CD4-positive, alpha-beta T cell treated with Interleukin-6 for 4 hours (primary cell): ENCODE data around the gene SPECC1L.

Experiments used
- DNase-seq: peaks from one replicate; pipeline ENCODE4 v3.0.0-alpha.2; 2020; ENCODE audit warnings: mixed read lengths

The SPECC1L gene

DNA sequence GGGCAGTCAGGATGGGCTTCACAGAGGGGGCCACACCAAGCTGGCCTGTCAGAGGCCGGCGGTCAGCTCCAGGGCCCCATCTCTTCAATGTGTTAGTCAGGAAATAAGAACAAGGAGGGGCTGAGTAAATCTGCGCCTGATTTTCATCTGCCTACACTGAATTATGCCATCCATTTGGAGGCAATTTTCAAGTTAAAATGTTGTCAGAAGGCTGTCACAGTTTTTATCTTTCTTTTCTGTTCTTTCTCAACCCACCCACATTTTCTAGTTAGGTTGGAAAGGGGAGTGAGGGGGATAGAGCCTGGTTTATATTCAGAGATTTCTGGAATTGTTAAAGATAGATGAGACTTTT, 175.6 kb downstream of the SPECC1L start:
- DNase-seq = no peak

DNA sequence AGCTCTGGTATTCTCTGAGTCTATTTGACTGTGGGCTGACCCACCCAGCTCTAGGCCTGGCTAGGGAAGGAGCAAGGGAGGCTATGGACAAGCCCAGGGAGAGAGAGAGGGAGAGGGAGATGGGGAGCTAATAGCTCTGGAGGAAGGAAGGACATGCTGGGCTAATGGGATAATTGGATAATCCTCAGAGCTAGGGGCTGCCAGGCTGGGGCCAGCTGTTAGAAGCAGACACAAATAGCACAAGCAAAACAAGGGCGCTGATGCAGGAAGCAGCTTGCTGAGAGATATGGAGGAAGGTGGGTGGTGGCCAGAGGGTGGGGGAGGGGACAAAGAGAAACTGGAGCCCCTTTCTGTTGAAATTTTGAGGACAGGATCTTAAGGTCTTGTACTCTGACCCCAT, 180.0 kb downstream of the SPECC1L start:
- DNase-seq = no peak

DNA sequence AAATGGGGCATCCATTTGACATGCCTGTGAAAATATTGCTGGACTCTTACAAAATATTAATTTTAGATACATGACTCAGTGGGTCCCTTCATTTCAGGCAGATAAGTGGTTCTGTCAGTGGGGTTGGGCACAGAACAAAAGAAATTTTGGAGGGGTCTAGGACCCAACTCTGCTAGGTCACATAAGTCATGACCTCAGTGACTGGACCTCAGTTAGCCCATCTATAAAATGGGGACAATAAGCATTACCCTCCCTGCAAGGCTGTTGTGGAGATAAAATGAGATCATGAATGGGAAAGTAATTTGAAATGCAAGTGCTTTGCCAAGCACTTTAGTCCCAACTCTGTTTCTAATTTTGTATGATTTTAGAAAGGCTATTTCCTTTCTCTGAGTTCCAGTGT, 180.5 kb downstream of the SPECC1L start:
- DNase-seq = no peak

DNA sequence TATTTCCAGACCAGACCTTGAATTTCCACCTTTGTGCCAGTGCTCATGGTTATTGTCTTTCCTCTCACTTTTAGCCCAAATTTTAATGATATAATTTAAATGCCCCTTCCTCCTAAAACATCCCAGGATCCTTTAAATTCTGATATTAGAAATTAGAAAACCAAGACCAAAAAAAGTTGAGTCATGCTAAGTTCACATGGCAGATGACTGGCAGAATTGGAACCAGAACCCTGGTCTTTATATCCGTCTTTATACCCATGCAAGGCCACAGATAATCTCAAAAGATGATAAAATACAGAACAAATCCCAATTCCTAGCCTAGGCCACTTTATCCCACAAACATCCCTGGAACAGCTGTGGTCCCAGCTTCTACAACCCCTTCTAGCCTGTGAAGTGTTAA, 183.2 kb downstream of the SPECC1L start:
- DNase-seq = no peak

DNA sequence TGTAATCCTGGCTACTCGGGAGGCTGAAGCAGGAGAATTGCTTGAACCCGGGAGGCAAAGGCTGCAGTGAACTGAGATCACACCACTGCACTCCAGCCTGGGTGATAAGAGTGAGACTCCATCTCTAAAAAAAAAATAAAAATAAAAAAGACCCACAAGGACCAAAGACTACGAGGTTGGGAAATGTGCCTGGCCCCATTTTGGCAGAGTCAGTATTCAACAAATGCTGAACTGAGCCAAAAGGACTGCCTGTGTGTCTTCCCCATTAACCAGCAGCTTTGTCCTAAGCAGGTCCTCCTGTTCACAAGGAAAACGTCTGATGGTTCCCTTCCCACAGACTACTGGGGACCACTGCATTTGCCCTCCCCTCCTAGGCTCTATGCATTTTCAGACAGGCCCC, 184.4 kb downstream of the SPECC1L start:
- DNase-seq = no peak

DNA sequence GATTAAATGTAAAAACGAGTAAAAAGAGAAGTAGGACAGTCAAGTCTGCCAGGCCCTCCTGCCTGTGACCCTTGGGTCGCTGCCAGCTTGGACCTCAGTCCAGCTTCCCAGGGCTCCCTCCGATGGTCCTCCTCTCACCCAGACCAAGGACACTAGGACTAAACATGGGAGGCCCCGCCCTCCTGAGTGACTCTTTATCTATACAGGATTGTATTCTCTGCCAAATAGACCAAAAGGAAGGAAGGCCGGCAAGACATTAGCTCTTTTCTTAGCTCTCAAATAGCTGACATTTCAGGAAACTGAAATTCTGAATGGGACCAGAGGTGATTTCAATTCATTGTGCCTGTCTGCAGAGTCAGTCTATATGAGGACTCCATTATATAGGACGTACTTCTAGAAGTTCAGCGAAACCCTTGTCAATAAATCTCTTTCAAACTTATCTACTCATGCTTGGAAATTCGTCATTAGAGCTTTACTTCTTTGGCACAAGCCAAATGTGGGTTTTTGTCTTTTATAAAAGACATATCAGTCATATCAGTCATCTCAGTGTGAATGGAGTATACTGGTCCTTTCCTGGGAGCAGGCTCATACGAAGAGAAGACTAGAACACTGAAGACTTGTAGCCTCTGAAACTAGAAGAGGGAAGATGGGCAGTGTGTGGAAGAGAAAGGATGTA, 185.3 kb downstream of the SPECC1L start:
- no peak for DNase-seq

DNA sequence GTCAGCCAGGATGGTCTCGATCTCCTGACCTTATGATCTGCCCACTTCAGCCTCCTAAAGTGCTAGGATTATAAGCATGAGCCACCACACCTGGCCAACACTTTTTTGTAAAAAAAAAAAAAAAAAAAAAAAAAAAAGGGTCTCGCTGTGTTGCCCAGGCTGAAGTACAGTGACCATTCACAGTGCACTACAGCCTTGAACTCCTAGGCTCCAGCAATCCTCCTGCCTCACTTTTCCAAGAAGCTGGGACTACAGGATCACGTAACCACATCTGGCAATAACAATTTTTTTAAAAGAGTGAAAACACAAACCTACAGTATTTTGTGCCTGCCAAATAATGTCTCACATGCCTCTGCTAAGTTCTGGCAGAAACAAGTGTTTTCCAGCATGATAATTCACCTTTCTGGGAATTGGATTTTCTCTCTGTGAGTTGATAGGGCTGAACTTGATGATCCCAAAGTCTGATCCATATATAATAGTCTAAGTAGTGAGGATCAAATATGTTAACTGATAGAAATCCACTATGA, 187.3 kb downstream of the SPECC1L start:
- DNase-seq = no peak

DNA sequence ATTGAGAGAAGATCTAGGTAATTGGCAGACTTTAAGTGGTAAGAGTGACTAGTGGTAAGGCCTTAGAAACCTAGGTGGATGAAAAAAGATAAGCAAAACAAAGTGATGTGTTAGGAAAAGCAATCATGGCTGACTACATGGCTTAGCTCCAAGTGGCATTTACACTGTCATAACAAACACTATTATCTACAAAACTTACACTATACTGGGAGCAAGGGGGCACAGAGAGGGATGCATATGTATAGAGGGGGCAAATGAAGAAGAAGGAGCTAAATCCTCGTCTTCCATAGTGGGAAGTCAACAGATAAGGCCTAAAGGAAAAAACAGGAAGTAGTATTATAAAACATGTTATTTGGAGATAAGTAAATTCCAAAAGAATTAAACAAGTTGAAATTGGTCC, 189.3 kb downstream of the SPECC1L start:
- no peak for DNase-seq

DNA sequence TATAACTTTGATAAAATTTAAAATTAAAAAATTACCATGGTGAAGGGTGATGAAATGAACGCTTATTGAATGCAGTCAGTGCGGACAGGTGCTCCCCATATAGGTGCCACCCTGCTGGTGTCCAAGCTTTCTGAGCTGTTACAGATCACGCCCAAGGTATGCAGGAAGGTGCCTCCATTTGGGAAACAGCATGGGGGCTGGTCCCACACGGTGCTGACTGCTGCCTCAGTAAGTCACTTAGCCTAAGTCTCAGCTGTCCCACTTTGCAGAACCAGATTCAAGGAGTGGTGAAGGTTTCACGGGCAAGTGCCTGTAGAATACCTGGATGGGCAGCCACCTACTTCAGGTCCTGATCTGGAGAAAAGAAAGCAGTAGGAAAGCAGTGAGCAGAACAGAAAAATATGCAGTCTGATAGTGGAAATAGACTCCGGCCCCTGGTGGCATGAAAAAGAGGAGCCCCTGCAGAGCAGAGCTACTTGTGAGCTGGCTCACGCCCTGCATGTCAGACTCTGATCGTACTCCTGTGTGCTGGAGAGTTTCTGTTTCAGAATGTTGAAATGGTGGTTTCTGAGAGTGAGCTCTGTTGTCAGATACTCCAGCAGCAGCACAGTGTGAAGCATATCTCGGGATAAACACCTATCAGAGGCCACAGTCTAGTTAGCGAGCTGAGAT, 189.9 kb downstream of the SPECC1L start:
- no peak for DNase-seq

DNA sequence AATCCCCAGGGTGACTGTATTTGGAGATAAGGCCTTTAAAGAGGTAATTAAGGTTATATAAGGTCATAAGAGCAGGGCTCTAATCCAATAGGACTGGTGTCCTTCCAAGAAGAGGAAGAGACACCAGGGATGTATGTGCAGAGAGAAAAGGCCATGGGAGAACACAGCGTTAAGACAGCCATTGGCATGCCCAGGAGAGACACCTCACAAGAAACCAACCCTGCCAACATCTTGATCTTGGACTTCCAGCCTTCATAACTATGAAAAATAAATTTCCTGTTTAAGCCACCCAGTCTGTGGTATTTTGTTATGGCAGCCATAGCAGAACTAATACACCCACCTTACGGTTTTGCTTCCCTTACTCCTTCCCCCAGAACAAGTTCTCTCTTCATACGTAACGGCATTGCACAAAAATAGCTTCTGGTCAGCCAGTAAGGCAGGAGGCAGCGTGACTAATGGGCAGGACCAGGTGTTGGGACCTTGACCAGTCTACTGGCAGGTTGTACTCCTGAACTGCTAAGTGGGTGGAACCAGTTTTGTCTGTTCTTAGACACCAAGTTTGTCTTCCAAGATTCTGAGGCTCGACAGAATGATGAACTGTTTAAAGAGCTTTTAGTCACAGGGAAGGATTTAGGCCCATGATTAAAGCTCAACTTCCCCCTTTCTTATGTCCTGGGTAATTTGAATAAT, 192.6 kb downstream of the SPECC1L start:
- no peak for DNase-seq

DNA sequence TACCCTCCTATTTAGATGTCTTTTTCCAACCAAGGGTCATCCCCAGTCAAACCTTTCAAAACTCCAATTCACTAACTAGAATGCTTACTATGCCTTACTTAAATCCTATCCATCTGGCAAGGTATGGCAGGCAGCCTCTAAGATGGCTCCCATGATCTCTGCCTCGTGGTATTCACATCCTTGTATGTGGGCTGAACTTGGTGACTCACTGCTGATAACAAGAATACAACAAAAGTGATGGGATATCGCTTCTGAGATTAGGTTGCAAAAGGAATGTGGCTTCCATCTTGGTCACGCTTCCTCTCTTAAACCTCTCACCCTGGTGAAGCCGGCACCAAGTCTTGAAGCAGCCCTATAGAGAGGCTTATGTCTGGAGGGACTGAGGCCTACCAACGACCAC, 194.9 kb downstream of the SPECC1L start:
- no peak for DNase-seq

DNA sequence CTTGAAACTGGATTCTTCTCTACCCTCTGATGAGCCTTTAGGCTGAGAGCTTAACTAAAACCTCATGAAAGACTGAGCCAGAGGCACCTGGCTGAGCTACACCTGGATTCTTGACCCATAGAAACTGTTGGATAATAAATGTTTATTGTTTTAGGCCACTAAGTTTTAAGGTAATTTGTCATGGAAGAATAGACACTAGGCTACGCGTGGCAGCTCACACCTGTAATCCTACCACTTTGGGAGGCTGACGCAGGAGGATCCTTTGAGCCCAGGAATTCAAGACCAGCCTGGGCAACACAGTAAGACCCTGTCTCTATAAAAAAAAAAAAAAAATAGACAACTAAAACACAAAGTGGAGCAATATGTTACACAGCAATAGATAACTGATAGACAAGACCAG, 195.3 kb downstream of the SPECC1L start:
- DNase-seq = no peak

DNA sequence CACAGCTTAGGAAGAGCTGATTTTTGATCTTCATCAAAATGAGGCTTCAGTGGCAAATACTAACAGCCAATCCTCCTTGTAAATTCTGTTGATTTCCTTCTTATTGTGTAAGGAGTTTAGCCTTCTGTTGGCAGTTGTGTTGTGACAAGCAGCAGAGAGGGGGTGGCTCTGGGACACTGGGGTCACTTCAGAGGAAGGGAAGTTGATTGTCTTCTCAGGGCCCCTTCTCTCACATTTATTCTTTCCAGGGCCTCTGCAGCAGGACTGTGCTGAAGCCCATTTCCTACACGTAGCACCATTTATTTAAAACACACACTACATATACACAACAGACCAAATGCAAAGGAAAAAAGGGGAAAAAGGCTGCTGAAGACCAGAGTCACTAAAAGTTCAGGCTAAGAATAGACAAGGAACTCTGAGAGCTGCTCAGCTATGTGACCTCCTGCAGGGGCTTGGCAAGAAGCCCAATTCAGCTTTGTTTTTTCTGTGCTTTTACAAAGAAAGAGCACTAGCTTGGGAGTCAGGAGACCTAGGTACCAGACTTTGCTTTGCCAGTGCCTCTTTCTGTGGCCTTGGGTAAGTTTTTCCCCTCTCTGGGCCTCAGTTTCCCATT, 196.2 kb downstream of the SPECC1L start:
- no peak for DNase-seq

DNA sequence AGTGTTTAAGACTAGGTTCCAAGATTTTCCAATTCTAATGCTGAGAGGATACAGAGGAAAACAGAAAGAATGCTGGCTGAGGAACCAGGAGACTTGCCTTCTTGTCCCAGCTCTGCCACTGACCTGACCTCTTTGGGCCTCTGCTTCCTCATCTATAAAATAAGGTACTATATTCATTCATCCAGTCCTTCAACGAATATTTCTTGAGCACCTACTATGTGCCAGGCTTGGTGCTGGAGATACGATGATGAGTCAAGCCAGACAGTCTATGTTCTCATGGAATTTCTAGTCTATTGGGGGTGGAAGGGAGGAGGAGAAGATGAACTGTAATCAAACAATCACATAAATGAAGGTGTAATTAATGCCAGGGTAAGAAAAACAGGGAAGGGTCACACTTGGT, 196.7 kb downstream of the SPECC1L start:
- DNase-seq = no peak
